ENCODE data around the gene CEP97.

DNA sequence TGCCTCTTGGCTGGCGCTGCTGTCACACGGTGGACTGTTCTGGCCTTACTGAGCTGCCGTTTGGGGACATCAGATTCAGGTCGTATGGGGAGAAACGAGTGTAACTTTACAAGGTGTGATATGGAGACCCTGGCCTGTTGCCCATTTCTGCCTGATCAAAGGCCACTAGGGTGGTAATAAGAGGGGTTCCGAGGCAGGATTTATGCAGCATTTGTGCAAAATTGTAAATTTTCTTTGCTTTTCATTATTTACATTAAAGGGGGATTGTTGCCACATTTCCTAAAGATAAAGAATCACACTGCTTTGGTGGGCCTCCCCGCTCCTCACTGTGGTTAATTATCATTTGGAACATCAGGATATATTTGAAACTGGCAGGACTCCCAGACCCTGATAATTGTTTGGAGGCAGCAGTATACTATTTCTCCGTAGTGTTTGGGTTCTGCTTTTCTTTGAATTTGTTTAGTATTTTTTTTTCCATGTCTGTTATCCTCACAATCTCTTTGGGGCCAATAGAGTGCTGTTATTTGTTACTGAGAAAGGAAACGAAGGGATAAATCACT is 55.5 kb downstream of the CEP97 start:
- TF ChIP-seq, protein P1, sequence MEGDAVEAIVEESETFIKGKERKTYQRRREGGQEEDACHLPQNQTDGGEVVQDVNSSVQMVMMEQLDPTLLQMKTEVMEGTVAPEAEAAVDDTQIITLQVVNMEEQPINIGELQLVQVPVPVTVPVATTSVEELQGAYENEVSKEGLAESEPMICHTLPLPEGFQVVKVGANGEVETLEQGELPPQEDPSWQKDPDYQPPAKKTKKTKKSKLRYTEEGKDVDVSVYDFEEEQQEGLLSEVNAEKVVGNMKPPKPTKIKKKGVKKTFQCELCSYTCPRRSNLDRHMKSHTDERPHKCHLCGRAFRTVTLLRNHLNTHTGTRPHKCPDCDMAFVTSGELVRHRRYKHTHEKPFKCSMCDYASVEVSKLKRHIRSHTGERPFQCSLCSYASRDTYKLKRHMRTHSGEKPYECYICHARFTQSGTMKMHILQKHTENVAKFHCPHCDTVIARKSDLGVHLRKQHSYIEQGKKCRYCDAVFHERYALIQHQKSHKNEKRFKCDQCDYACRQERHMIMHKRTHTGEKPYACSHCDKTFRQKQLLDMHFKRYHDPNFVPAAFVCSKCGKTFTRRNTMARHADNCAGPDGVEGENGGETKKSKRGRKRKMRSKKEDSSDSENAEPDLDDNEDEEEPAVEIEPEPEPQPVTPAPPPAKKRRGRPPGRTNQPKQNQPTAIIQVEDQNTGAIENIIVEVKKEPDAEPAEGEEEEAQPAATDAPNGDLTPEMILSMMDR (IDR thresholded peaks at IDR 0.05), result no peak
- no peak for TF ChIP-seq POLR2AphosphoS5 (IDR thresholded peaks at IDR 0.05)
